ENCODE results near the gene PPP2R3A.

Gene PPP2R3A

GRCh38 chr3:135965506-135966270 is at the start of gene PPP2R3A:
Gene PPP2R3A (plus strand): TSS chr3:135965728. CDS start chr3:136001499, 35,771 bp downstream.
- peak within 1 kb of the TSS; percentile 74 for H3K4me3 ChIP-seq (ENCODE audit: low read depth, low read length)
- ChIA-PET POLR2A (interaction anchor here (0.9 to 1.4 kb wide), 5 partner anchors 18 to 230 kb away, joined by 3 to 4 read pairs (median 4); partner anchors contain the start of gene MSL2), CTCF (interaction anchor here (2.4 to 3.7 kb wide), 2 partner anchors 47 to 77 kb away, joined by 10 to 23 read pairs; no protein-coding TSS in a partner anchor)
- peak; percentile 20 for TF ChIP-seq CTCF (IDR thresholded peaks at IDR 0.05; ENCODE audit: insufficient read depth, low read length, missing control alignments)
- DNase-seq (ENCODE audit: low read depth, low spot score), result peak; percentile 17

- POLR2A ChIA-PET, result no interaction called here
- CTCF ChIA-PET, result interaction anchor here (0.9 to 11.5 kb wide), 4 partner anchors 10 to 127 kb away, joined by 3 to 531 read pairs (median 42); no protein-coding TSS in a partner anchor
- DNase-seq (ENCODE audit: low read depth, low spot score), result no peak
- H3K4me3 ChIP-seq (ENCODE audit: low read depth, low read length), result no peak overlapping the region
- no peak for TF ChIP-seq CTCF (IDR thresholded peaks at IDR 0.05; ENCODE audit: insufficient read depth, low read length, missing control alignments)
Measured at GRCh38 chr3:135916310-135916709, 49.2 kb upstream of the PPP2R3A start.

- POLR2A ChIA-PET, result no interaction called here
- no peak for TF ChIP-seq CTCF (IDR thresholded peaks at IDR 0.05; ENCODE audit: insufficient read depth, low read length, missing control alignments)
- CTCF ChIA-PET, result interaction anchor here (0.9 to 11.5 kb wide), 6 partner anchors 11 to 126 kb away, joined by 3 to 531 read pairs (median 4); no protein-coding TSS in a partner anchor
- DNase-seq (ENCODE audit: low read depth, low spot score), result no peak
- H3K4me3 ChIP-seq (ENCODE audit: low read depth, low read length), result no peak overlapping the region
Measured at GRCh38 chr3:135917076-135917475, 48.5 kb upstream of the PPP2R3A start.

GRCh38 chr3:135917927-135918597 is 47.5 kb upstream of the PPP2R3A start:
- TF ChIP-seq CTCF (IDR thresholded peaks at IDR 0.05; ENCODE audit: insufficient read depth, low read length, missing control alignments), result no peak
- ChIA-PET POLR2A (no interaction called here), CTCF (interaction anchor here (1.0 to 11.5 kb wide), 20 partner anchors 10 to 153 kb away, joined by 3 to 531 read pairs (median 7); partner anchors contain the start of gene PPP2R3A)
- DNase-seq (ENCODE audit: low read depth, low spot score), result no peak
- no peak overlapping the region for H3K4me3 ChIP-seq (ENCODE audit: low read depth, low read length)

- POLR2A ChIA-PET, result no interaction called here
- peak; percentile 42 for TF ChIP-seq CTCF (IDR thresholded peaks at IDR 0.05; ENCODE audit: insufficient read depth, low read length, missing control alignments)
- no peak overlapping the region for H3K4me3 ChIP-seq (ENCODE audit: low read depth, low read length)
- no peak for DNase-seq (ENCODE audit: low read depth, low spot score)
- CTCF ChIA-PET, result interaction anchor here (0.6 to 11.5 kb wide), 21 partner anchors 10 to 153 kb away, joined by 3 to 531 read pairs (median 7); partner anchors contain the start of gene PPP2R3A
Measured at GRCh38 chr3:135918600-135918999, 46.9 kb upstream of the PPP2R3A start.

GRCh38 chr3:135920275-135920674 is 45.3 kb upstream of the PPP2R3A start:
- no peak for TF ChIP-seq CTCF (IDR thresholded peaks at IDR 0.05; ENCODE audit: insufficient read depth, low read length, missing control alignments)
- no peak for DNase-seq (ENCODE audit: low read depth, low spot score)
- ChIA-PET POLR2A (no interaction called here), CTCF (interaction anchor here (0.9 to 11.5 kb wide), 9 partner anchors 8 to 1125 kb away, joined by 3 to 531 read pairs (median 10); partner anchors contain the start of genes EPHB1 and PPP2R3A)
- no peak overlapping the region for H3K4me3 ChIP-seq (ENCODE audit: low read depth, low read length)
